K562 (cell line): Measurements from ENCODE around the gene SLC16A5. TPM values are rescaled to one million over a fixed set of nuclear protein-coding genes. Genes with fewer than 3 reads are reported as not detected.
A peak's percentile ranks its signal among the peaks of the same experiment; 100 is the strongest.

Source experiments
- CBX5 ChIP-seq: IDR thresholded peaks from 2 replicates; pipeline ENCODE4 v1.6.1; 2014; ENCODE audit warnings: low read depth, borderline replicate concordance
- HDAC1 ChIP-seq, 2 experiments: fragments of 450-650 bp; IDR thresholded peaks; 2 replicates each; pipeline ENCODE4 v1.6.1; 2016 to 2017; ENCODE audit warnings: inconsistent platforms in 1 of 2, mild to moderate bottlenecking in 1 of 2, moderate library complexity in 1 of 2
- HDAC3 ChIP-seq: fragments of 450-650 bp; IDR thresholded peaks from 2 replicates; pipeline ENCODE4 v1.6.1; 2018; ENCODE audit warnings: borderline replicate concordance, mild to moderate bottlenecking, moderate library complexity; ENCODE audit not compliant: partially characterized antibody
- HNRNPL ChIP-seq: fragments of 200-400 bp; formaldehyde crosslinking; IDR thresholded peaks from 2 replicates; pipeline ENCODE4 v1.6.1; 2017; ENCODE audit warnings: low read depth, mild to moderate bottlenecking, low read length
- PHTF2 ChIP-seq: fragments of 250-450 bp; sonication (Bioruptor Pico); IDR thresholded peaks from 2 replicates; pipeline ENCODE4 v1.5.0; 2021; ENCODE audit warnings: mild to moderate bottlenecking
- POLR2AphosphoS5 ChIP-seq: IDR thresholded peaks from 2 replicates; pipeline ENCODE4 v1.6.1; 2011; ENCODE audit warnings: mild to moderate bottlenecking, low read depth, low read length, moderate library complexity; ENCODE audit not compliant: control insufficient read depth, insufficient read depth
- PRPF4 ChIP-seq: fragments of 200-400 bp; formaldehyde crosslinking; IDR thresholded peaks from one replicate; pipeline ENCODE4 v1.6.1; 2017; ENCODE audit warnings: low read length, low read depth, mild to moderate bottlenecking; ENCODE audit not compliant: insufficient read depth, poor library complexity, severe bottlenecking
- RUNX1 ChIP-seq: sonication (generic); IDR thresholded peaks from 2 replicates; pipeline ENCODE4 v1.6.1; 2016; ENCODE audit warnings: antibody characterized with exemption, low read depth
- SMARCE1 ChIP-seq: fragments of 450-650 bp; IDR thresholded peaks from 2 replicates; pipeline ENCODE4 v1.7.1; 2016; ENCODE audit warnings: mild to moderate bottlenecking
- SREBF2 ChIP-seq: sonication (generic); formaldehyde crosslinking; IDR thresholded peaks from 2 replicates; pipeline ENCODE4 v1.4.0; 2020; ENCODE audit warnings: mild to moderate bottlenecking, missing genetic modification reagents
- SRSF1 ChIP-seq: fragments of 200-400 bp; formaldehyde crosslinking; IDR thresholded peaks from 2 replicates; pipeline ENCODE4 v1.6.1; 2017; ENCODE audit warnings: mild to moderate bottlenecking, low read depth, low read length, moderate library complexity
- ZBED1 ChIP-seq: IDR thresholded peaks from 2 replicates; pipeline ENCODE4 v1.6.1; 2014
- ZFPM2 ChIP-seq: fragments of 250-450 bp; sonication (Bioruptor Pico); IDR thresholded peaks from 2 replicates; pipeline ENCODE4 v1.5.1; 2022; ENCODE audit warnings: mild to moderate bottlenecking
- ZKSCAN1 ChIP-seq: fragments of 150-350 bp; IDR thresholded peaks from 2 replicates; pipeline ENCODE4 v1.6.1; 2016; ENCODE audit warnings: low read depth, low read length
- ZNF311 ChIP-seq: fragments of 250-450 bp; sonication (Bioruptor Pico); IDR thresholded peaks from 2 replicates; pipeline ENCODE4 v1.4.0; 2020; ENCODE audit warnings: mild to moderate bottlenecking, moderate library complexity
- ZNF445 ChIP-seq: fragments of 250-450 bp; sonication (Bioruptor Pico); IDR thresholded peaks from 2 replicates; pipeline ENCODE4 v1.4.0; 2020; ENCODE audit warnings: low read depth, mild to moderate bottlenecking, moderate library complexity
- polyA plus RNA-seq, 8 experiments: library from polyadenylated mRNA; depleted of rRNA in 4 of 8; stranded (reverse) in 5 of 8; unstranded in 3 of 8; fragments of >200 nt; fragmentation: Nextera tagmentation in 2 of 8; fragmentation: Illumina TruSeq in 1 of 8; extraction: Ambion mirVana in 2 of 8; extraction: Trizol in 1 of 8; gene quantifications; 2 replicates each; pipeline versions ENCODE4 v1.2.1 to v1.2.3, GENCODE V29; 2011 to 2014; ENCODE audit warnings: inconsistent platforms in 1 of 8, missing spikeins in 1 of 8
- total RNA-seq, 7 experiments: library from RNA; depleted of rRNA in 6 of 7; stranded (reverse); fragments of >200 nt in 6 of 7; fragmentation: Illumina TruSeq in 2 of 7; extraction: Trizol in 2 of 7; gene quantifications; 2 replicates each; pipeline versions ENCODE4 v1.2.1 to v1.2.3, GENCODE V29; 2011 to 2021; ENCODE audit warnings: low replicate concordance in 1 of 7
- TF ChIP-seq, protein P1 (sequence below): fragments of 450-650 bp; formaldehyde crosslinking; IDR thresholded peaks from 2 replicates; pipeline ENCODE4 v1.4.0; 2020; ENCODE audit warnings: mild to moderate bottlenecking
- TF ChIP-seq, protein P2 (sequence below): fragments of 450-650 bp; IDR thresholded peaks from 2 replicates; pipeline ENCODE4 v1.6.1; 2016
- TF ChIP-seq, protein P3 (sequence below): fragments of 450-650 bp; IDR thresholded peaks from one replicate; pipeline ENCODE4 v1.6.1; 2018; ENCODE audit warnings: mild to moderate bottlenecking, moderate library complexity; ENCODE audit not compliant: partially characterized antibody
- TF ChIP-seq, protein P4 (sequence below), 3 experiments: fragments of 200-800 bp in 1 of 3; fragments of 250-450 bp in 1 of 3; fragments of 450-650 bp in 1 of 3; sonication (Bioruptor Pico) in 1 of 3; sonication (Bioruptor generic) in 1 of 3; formaldehyde crosslinking in 1 of 3; IDR thresholded peaks; 2 replicates each; pipeline versions ENCODE4 v1.6.1 to v1.8.0; 2016 to 2022; ENCODE audit warnings: mild to moderate bottlenecking in 2 of 3, missing genetic modification characterization in 2 of 3, missing compliant biosample characterization in 1 of 3, moderate library complexity in 1 of 3
- TF ChIP-seq, protein P5 (sequence below): fragments of 250-450 bp; sonication (Bioruptor Pico); IDR thresholded peaks from 2 replicates; pipeline ENCODE4 v1.5.1; 2021; ENCODE audit warnings: mild to moderate bottlenecking

The SLC16A5 gene
- total and polyA plus RNA-seq, 9 of the 15 experiments (the other 6 are each of a cell fraction or from before 2014, with no cell fraction given): 0.06 to 2.6 (median 0.91) TPM

DNA sequence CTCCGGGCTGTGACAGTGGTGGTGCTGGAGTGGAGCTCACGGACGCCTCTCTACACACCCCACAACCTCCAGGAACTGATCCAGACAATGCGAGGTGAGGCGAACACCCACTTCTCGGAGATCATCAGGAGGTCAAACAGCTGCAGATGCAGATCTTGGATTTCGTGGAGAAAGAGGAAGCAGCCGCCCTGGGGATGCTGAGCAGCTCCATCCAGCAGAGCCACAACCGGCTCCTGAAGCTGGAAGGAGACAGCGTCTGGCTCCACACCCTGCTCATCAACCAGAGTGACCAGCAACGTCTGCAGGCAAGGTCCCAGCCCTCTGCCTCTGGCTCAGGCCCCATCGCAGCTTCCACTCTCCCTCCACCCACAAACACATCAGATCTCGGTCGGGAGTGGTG lies 13.2 kb upstream of the SLC16A5 start (continued):
- TF ChIP-seq, protein P1, sequence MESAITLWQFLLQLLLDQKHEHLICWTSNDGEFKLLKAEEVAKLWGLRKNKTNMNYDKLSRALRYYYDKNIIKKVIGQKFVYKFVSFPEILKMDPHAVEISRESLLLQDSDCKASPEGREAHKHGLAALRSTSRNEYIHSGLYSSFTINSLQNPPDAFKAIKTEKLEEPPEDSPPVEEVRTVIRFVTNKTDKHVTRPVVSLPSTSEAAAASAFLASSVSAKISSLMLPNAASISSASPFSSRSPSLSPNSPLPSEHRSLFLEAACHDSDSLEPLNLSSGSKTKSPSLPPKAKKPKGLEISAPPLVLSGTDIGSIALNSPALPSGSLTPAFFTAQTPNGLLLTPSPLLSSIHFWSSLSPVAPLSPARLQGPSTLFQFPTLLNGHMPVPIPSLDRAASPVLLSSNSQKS (CRISPR knock-in tag): no peak
- TF ChIP-seq SMARCE1: peak; percentile 21; the same call in 1 of the 2 replicates
- no peak for TF ChIP-seq ZNF311 (CRISPR knock-in tag)
- TF ChIP-seq HNRNPL: no peak
- TF ChIP-seq ZFPM2 (CRISPR knock-in tag): no peak
- TF ChIP-seq, protein P2, sequence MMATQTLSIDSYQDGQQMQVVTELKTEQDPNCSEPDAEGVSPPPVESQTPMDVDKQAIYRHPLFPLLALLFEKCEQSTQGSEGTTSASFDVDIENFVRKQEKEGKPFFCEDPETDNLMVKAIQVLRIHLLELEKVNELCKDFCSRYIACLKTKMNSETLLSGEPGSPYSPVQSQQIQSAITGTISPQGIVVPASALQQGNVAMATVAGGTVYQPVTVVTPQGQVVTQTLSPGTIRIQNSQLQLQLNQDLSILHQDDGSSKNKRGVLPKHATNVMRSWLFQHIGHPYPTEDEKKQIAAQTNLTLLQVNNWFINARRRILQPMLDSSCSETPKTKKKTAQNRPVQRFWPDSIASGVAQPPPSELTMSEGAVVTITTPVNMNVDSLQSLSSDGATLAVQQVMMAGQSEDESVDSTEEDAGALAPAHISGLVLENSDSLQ: peak; percentile 76
- TF ChIP-seq, protein P3, sequence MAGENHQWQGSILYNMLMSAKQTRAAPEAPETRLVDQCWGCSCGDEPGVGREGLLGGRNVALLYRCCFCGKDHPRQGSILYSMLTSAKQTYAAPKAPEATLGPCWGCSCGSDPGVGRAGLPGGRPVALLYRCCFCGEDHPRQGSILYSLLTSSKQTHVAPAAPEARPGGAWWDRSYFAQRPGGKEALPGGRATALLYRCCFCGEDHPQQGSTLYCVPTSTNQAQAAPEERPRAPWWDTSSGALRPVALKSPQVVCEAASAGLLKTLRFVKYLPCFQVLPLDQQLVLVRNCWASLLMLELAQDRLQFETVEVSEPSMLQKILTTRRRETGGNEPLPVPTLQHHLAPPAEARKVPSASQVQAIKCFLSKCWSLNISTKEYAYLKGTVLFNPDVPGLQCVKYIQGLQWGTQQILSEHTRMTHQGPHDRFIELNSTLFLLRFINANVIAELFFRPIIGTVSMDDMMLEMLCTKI: no peak
- no peak for TF ChIP-seq ZBED1
- TF ChIP-seq CBX5: no peak
- TF ChIP-seq HDAC1 (IDR thresholded peaks at IDR 0.05): 0 out of 4 replicates have a peak, but pooled peaks of 1 of the 2 experiments have one; percentile 23
- TF ChIP-seq RUNX1: no peak
- TF ChIP-seq SRSF1: no peak
- TF ChIP-seq ZNF445 (CRISPR knock-in tag): no peak
- TF ChIP-seq HDAC3: no peak
- no peak for TF ChIP-seq PRPF4
- no peak for TF ChIP-seq SREBF2
- TF ChIP-seq, protein P4, sequence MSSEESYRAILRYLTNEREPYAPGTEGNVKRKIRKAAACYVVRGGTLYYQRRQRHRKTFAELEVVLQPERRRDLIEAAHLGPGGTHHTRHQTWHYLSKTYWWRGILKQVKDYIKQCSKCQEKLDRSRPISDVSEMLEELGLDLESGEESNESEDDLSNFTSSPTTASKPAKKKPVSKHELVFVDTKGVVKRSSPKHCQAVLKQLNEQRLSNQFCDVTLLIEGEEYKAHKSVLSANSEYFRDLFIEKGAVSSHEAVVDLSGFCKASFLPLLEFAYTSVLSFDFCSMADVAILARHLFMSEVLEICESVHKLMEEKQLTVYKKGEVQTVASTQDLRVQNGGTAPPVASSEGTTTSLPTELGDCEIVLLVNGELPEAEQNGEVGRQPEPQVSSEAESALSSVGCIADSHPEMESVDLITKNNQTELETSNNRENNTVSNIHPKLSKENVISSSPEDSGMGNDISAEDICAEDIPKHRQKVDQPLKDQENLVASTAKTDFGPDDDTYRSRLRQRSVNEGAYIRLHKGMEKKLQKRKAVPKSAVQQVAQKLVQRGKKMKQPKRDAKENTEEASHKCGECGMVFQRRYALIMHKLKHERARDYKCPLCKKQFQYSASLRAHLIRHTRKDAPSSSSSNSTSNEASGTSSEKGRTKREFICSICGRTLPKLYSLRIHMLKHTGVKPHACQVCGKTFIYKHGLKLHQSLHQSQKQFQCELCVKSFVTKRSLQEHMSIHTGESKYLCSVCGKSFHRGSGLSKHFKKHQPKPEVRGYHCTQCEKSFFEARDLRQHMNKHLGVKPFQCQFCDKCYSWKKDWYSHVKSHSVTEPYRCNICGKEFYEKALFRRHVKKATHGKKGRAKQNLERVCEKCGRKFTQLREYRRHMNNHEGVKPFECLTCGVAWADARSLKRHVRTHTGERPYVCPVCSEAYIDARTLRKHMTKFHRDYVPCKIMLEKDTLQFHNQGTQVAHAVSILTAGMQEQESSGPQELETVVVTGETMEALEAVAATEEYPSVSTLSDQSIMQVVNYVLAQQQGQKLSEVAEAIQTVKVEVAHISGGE (CRISPR knock-in tag; IDR thresholded peaks at IDR 0.05): no peak
- no peak for TF ChIP-seq ZKSCAN1
- TF ChIP-seq POLR2AphosphoS5: no peak
- TF ChIP-seq, protein P5, sequence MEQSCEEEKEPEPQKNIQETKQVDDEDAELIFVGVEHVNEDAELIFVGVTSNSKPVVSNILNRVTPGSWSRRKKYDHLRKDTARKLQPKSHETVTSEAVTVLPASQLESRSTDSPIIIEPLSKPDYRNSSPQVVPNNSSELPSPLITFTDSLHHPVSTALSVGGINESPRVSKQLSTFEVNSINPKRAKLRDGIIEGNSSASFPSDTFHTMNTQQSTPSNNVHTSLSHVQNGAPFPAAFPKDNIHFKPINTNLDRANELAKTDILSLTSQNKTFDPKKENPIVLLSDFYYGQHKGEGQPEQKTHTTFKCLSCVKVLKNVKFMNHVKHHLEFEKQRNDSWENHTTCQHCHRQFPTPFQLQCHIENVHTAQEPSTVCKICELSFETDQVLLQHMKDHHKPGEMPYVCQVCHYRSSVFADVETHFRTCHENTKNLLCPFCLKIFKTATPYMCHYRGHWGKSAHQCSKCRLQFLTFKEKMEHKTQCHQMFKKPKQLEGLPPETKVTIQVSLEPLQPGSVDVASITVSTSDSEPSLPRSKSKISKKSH (CRISPR knock-in tag): no peak
- no peak for TF ChIP-seq PHTF2 (CRISPR knock-in tag)
